SU-DHL-6 (cell line): ENCODE measurements around the gene PSMA6.

Source experiments
- H2AFZ ChIP-seq: fragments of 200-600 bp; sonication (generic); 2 replicates; pipeline ENCODE4 v1.6.1; 2014; ENCODE audit warnings: low read depth, mild to moderate bottlenecking, moderate library complexity, mixed read lengths, antibody characterized with exemption, low read length; ENCODE audit not compliant: severe bottlenecking
- H3F3A ChIP-seq: fragments of 200-600 bp; shearing (Covaris generic); 2 replicates; pipeline ENCODE4 v1.6.0; 2016; ENCODE audit warnings: antibody characterized with exemption, mild to moderate bottlenecking; ENCODE audit not compliant: insufficient read depth
- H3K27ac ChIP-seq: fragments of 200-600 bp; sonication (generic); 2 replicates; pipeline ENCODE4 v1.5.1; 2016; ENCODE audit warnings: low read depth, mild to moderate bottlenecking, low read length, moderate library complexity, mixed read lengths
- H3K27me3 ChIP-seq: fragments of 200-600 bp; sonication (generic), shearing (Covaris generic); 2 replicates; pipeline ENCODE4 v1.6.0; 2014; ENCODE audit warnings: mild to moderate bottlenecking, low read length
- H3K36me3 ChIP-seq: fragments of 200-600 bp; sonication (generic); 2 replicates; pipeline ENCODE4 v1.6.1; 2014; ENCODE audit warnings: mild to moderate bottlenecking, low read length, mixed read lengths
- H3K4me2 ChIP-seq: fragments of 300-600, 200-600 bp; shearing (Covaris generic), sonication (generic); 2 replicates; pipeline ENCODE4 v1.6.0; 2014; ENCODE audit warnings: low read length, low read depth, mild to moderate bottlenecking; ENCODE audit not compliant: poor library complexity, severe bottlenecking
- H3K4me3 ChIP-seq: fragments of 200-600 bp; sonication (generic); 2 replicates; pipeline ENCODE4 v1.5.1; 2014; ENCODE audit warnings: antibody characterized with exemption, low read length, mild to moderate bottlenecking, mixed read lengths; ENCODE audit not compliant: insufficient read depth, poor library complexity, severe bottlenecking
- H3K79me2 ChIP-seq: fragments of 200-600 bp; sonication (generic); 2 replicates; pipeline ENCODE4 v1.6.1; 2014; ENCODE audit warnings: mild to moderate bottlenecking, low read length, moderate library complexity; ENCODE audit not compliant: insufficient read depth
- H3K9ac ChIP-seq: fragments of 200-600 bp; sonication (generic); 2 replicates; pipeline ENCODE4 v1.7.0; 2014; ENCODE audit warnings: mild to moderate bottlenecking, low read length
- H3K9me2 ChIP-seq: fragments of 200-600 bp; sonication (generic); replicated peaks from 2 replicates; pipeline ENCODE4 v1.6.1; 2014; ENCODE audit warnings: low read length; ENCODE audit not compliant: insufficient read depth
- H3K9me3 ChIP-seq: fragments of 200-600 bp; sonication (generic); 2 replicates; pipeline ENCODE4 v1.6.1; 2014; ENCODE audit warnings: low read length, mixed read lengths; ENCODE audit not compliant: insufficient read depth
- H4K20me1 ChIP-seq: fragments of 200-600 bp; sonication (generic); 2 replicates; pipeline ENCODE4 v1.6.1; 2014; ENCODE audit warnings: low read depth, mild to moderate bottlenecking, antibody characterized with exemption, low read length, moderate library complexity, mixed read lengths
- CTCF ChIP-seq: fragments of 200-600 bp; sonication (generic); IDR thresholded peaks from one replicate; pipeline ENCODE4 v1.5.1; 2017; ENCODE audit warnings: antibody characterized with exemption, mild to moderate bottlenecking, low read length, moderate library complexity; ENCODE audit not compliant: insufficient read depth, poor library complexity, severe bottlenecking
- EZH2phosphoT487 ChIP-seq: fragments of 200-600 bp; sonication (generic), shearing (Covaris generic); conservative IDR thresholded peaks from 2 replicates; pipeline ENCODE4 v1.6.1; 2018; ENCODE audit warnings: mild to moderate bottlenecking, antibody characterized with exemption, low read length, moderate library complexity, mixed read lengths

Gene PSMA6

GRCh38 chr14:35274805-35275204 is 17.4 kb upstream of the PSMA6 start:
- no peaks in the 10 kb centered on the region for H4K20me1 ChIP-seq
- TF ChIP-seq CTCF, result no peak
- no peak for TF ChIP-seq EZH2phosphoT487

GRCh38 chr14:35277179-35277578 is 15.0 kb upstream of the PSMA6 start:
- Histone ChIP-seq H3K36me3 (peaks cover 3% of the 10 kb centered on the region; the same call in 1 of the 2 replicates), H3K27ac (no peak overlapping the region), H3K4me3 (no peak overlapping the region), H3K4me2 (no peak overlapping the region), H3K27me3 (no peaks in the 10 kb centered on the region), H3K9me2 (no peaks in the 10 kb centered on the region), H2AFZ (no peak overlapping the region), H3K9ac (no peak overlapping the region), H3F3A (no peaks in the 10 kb centered on the region), H3K79me2 (no peaks in the 10 kb centered on the region), H3K9me3 (no peaks in the 10 kb centered on the region), H4K20me1 (no peaks in the 10 kb centered on the region)
- TF ChIP-seq CTCF (no peak), EZH2phosphoT487 (no peak)

More at GRCh38 chr14:35274805-35275204, 17.4 kb upstream of the PSMA6 start:
- no peaks in the 10 kb centered on the region for H3K79me2 ChIP-seq
- H3K9ac ChIP-seq, result no peak overlapping the region
- no peak overlapping the region for H2AFZ ChIP-seq
- H3K4me2 ChIP-seq, result no peak overlapping the region
- peaks cover 3% of the 10 kb centered on the region; the same call in 1 of the 2 replicates for H3K36me3 ChIP-seq
- H3K9me3 ChIP-seq, result no peaks in the 10 kb centered on the region
- H3F3A ChIP-seq, result no peaks in the 10 kb centered on the region
- no peak overlapping the region for H3K4me3 ChIP-seq
- no peaks in the 10 kb centered on the region for H3K9me2 ChIP-seq
- no peaks in the 10 kb centered on the region for H3K27me3 ChIP-seq
- H3K27ac ChIP-seq, result no peak overlapping the region

- Histone ChIP-seq H2AFZ (no peak overlapping the region), H3K4me3 (no peak overlapping the region), H3K36me3 (peaks cover 3% of the 10 kb centered on the region; the same call in 1 of the 2 replicates), H3K9ac (no peak overlapping the region), H3K27ac (no peak overlapping the region), H3K4me2 (no peak overlapping the region), H3K79me2 (no peaks in the 10 kb centered on the region), H3K9me2 (no peaks in the 10 kb centered on the region), H3K27me3 (no peaks in the 10 kb centered on the region), H3K9me3 (no peaks in the 10 kb centered on the region), H3F3A (peaks cover 4% of the 10 kb centered on the region; the same call in 1 of the 2 replicates), H4K20me1 (no peaks in the 10 kb centered on the region)
- TF ChIP-seq EZH2phosphoT487 (no peak), CTCF (no peak)
Observed at GRCh38 chr14:35279369-35279768, 12.8 kb upstream of the PSMA6 start.

- Histone ChIP-seq H3K36me3 (no peaks in the 10 kb centered on the region), H3K9me3 (no peaks in the 10 kb centered on the region), H3K9ac (no peak overlapping the region), H3K4me2 (no peak overlapping the region), H3K27me3 (no peaks in the 10 kb centered on the region), H3K4me3 (no peak overlapping the region), H4K20me1 (no peaks in the 10 kb centered on the region), H3F3A (peaks cover 19% of the 10 kb centered on the region), H3K27ac (no peak overlapping the region), H2AFZ (no peak overlapping the region), H3K79me2 (no peaks in the 10 kb centered on the region), H3K9me2 (no peaks in the 10 kb centered on the region)
- TF ChIP-seq EZH2phosphoT487 (no peak), CTCF (no peak)
Observed at GRCh38 chr14:35281341-35281740, 10.8 kb upstream of the PSMA6 start.
